PC-3 (cell line): ENCODE data around the gene TRPC3. TPM values are rescaled to one million over a fixed set of nuclear protein-coding genes. Genes with fewer than 3 reads are reported as not detected.

Source experiments
- ATAC-seq: fragments of 200-7000 bp; cut with Tn5 transposase; 2 replicates; pipeline ENCODE4 v1.9.1; 2020; ENCODE audit warnings: mild to moderate bottlenecking, moderate library complexity
- BruUV-seq: library from RNA; stranded (reverse); fragments of 400-500 nt; replicated peaks from 2 replicates; lab custom pipeline; 2021; lab: Mats Ljungman, UMichigan
- CTCF ChIA-PET: fragments of 300-600 bp; sonication (Branson Sonifier 250); formaldehyde crosslinking; loops from one replicate; lab custom pipeline; 2022; ENCODE audit warnings: antibody characterized with exemption; lab: Charles Lee
- POLR2A ChIA-PET: fragments of 300-600 bp; sonication (Branson Sonifier 250); formaldehyde crosslinking; loops from one replicate; lab custom pipeline; 2022; ENCODE audit warnings: antibody characterized with exemption; ENCODE audit not compliant: unreplicated experiment; lab: Charles Lee
- DNase-seq: peaks from one replicate; pipeline ENCODE4 v3.0.0-alpha.2; 2015
- H2AFZ ChIP-seq: fragments of 300-600 bp; sonication (generic); 2 replicates; pipeline ENCODE4 v1.6.0; 2016; ENCODE audit warnings: antibody characterized with exemption, low read length
- H3F3A ChIP-seq: fragments of 300-600 bp; sonication (generic); one replicate; pipeline ENCODE4 v1.6.0; 2017; ENCODE audit warnings: antibody characterized with exemption, low read length, control low read depth, mild to moderate bottlenecking; ENCODE audit not compliant: unreplicated experiment
- H3K27ac ChIP-seq: fragments of 300-600 bp; sonication (generic); 2 replicates; pipeline ENCODE4 v1.5.1; 2016; ENCODE audit warnings: mild to moderate bottlenecking, low read length
- H3K27me3 ChIP-seq: fragments of 300-600 bp; sonication (generic); 2 replicates; pipeline ENCODE4 v1.6.1; 2016; ENCODE audit warnings: low read length, mixed read lengths
- H3K36me3 ChIP-seq: fragments of 300-600 bp; sonication (generic); 2 replicates; pipeline ENCODE4 v1.6.1; 2016; ENCODE audit warnings: low read depth, mixed run types, low read length, mixed read lengths
- H3K4me1 ChIP-seq: fragments of 300-600 bp; sonication (generic); 2 replicates; pipeline ENCODE4 v1.5.1; 2016; ENCODE audit warnings: low read length; ENCODE audit not compliant: insufficient read depth
- H3K4me2 ChIP-seq: fragments of 300-600 bp; sonication (generic); 2 replicates; pipeline ENCODE4 v1.6.0; 2016; ENCODE audit warnings: low read length
- H3K4me3 ChIP-seq: fragments of 300-600 bp; sonication (generic); 2 replicates; pipeline ENCODE4 v1.5.1; 2016; ENCODE audit warnings: mild to moderate bottlenecking, low read length, mixed read lengths
- H3K79me2 ChIP-seq: fragments of 300-600 bp; sonication (generic); 2 replicates; pipeline ENCODE4 v1.6.1; 2017; ENCODE audit warnings: low read length, mixed read lengths
- H3K9ac ChIP-seq: fragments of 300-600 bp; sonication (generic); 2 replicates; pipeline ENCODE4 v1.6.0; 2016; ENCODE audit warnings: mild to moderate bottlenecking, low read length
- H3K9me2 ChIP-seq: fragments of 300-600 bp; sonication (generic); replicated peaks from 2 replicates; pipeline ENCODE4 v1.6.1; 2016; ENCODE audit warnings: mixed run types, low read length, mixed read lengths
- H3K9me3 ChIP-seq: fragments of 300-600 bp; sonication (generic); 2 replicates; pipeline ENCODE4 v1.6.1; 2016; ENCODE audit warnings: low read length, mixed read lengths
- H4K20me1 ChIP-seq: fragments of 300-600 bp; sonication (generic); 2 replicates; pipeline ENCODE4 v1.6.1; 2016; ENCODE audit warnings: low read length, mixed read lengths
- EZH2 ChIP-seq: fragments of 300-600 bp; sonication (generic); IDR thresholded peaks from one replicate; pipeline ENCODE4 v1.6.1; 2017; ENCODE audit warnings: antibody characterized with exemption, mild to moderate bottlenecking, low read length; ENCODE audit not compliant: unreplicated experiment
- EZH2phosphoT487 ChIP-seq: fragments of 300-600 bp; sonication (generic); IDR thresholded peaks from 2 replicates; pipeline ENCODE4 v1.6.1; 2018; ENCODE audit warnings: mild to moderate bottlenecking, antibody characterized with exemption, low read length, borderline replicate concordance
- intact Hi-C: fragments of 100-400 bp; cut with micrococcal nuclease; formaldehyde crosslinking; loops from 2 replicates; pipeline ENCODE4 v1.9.0; 2023
- total RNA-seq: library from RNA; depleted of rRNA; stranded (reverse); fragments of >200 nt; gene quantifications from 2 replicates; pipeline ENCODE4 v1.2.3, GENCODE V29; 2014
- TF ChIP-seq, protein P1 (sequence below): fragments of 300-600 bp; sonication (generic); conservative IDR thresholded peaks from 2 replicates; pipeline ENCODE4 v1.5.1; 2017; ENCODE audit warnings: antibody characterized with exemption, low read depth, mild to moderate bottlenecking, low read length

TRPC3 gene
- total RNA-seq, 1 experiment from 2014 or later = not detected

GRCh38 chr4:121998024-121998423 is 46.2 kb upstream of the TRPC3 start:
- DNase-seq = peak; percentile 4
- Histone ChIP-seq H3K36me3 (no peaks in the 10 kb centered on the region), H3F3A (no peaks in the 10 kb centered on the region), H3K4me1 (no peaks in the 10 kb centered on the region), H2AFZ (no peak overlapping the region), H4K20me1 (no peaks in the 10 kb centered on the region), H3K9me3 (no peaks in the 10 kb centered on the region), H3K4me3 (no peak overlapping the region), H3K9ac (no peak overlapping the region), H3K4me2 (no peak overlapping the region), H3K9me2 (no peaks in the 10 kb centered on the region), H3K79me2 (no peaks in the 10 kb centered on the region), H3K27ac (no peak overlapping the region), H3K27me3 (peaks cover 11% of the 10 kb centered on the region; the same call in 1 of the 2 replicates)
- intact Hi-C loops = no loop called here
- ChIA-PET CTCF (interaction anchor here (0.6 kb wide), 1 partner anchor 98 kb away, joined by 3 read pairs; no protein-coding TSS in a partner anchor), POLR2A (no interaction called here)
- BruUV-seq = no TSS peak
- ATAC-seq = no peak; the same call in 1 of the 2 replicates
- TF ChIP-seq EZH2 (no peak), EZH2phosphoT487 (no peak)
- TF ChIP-seq, protein P1, sequence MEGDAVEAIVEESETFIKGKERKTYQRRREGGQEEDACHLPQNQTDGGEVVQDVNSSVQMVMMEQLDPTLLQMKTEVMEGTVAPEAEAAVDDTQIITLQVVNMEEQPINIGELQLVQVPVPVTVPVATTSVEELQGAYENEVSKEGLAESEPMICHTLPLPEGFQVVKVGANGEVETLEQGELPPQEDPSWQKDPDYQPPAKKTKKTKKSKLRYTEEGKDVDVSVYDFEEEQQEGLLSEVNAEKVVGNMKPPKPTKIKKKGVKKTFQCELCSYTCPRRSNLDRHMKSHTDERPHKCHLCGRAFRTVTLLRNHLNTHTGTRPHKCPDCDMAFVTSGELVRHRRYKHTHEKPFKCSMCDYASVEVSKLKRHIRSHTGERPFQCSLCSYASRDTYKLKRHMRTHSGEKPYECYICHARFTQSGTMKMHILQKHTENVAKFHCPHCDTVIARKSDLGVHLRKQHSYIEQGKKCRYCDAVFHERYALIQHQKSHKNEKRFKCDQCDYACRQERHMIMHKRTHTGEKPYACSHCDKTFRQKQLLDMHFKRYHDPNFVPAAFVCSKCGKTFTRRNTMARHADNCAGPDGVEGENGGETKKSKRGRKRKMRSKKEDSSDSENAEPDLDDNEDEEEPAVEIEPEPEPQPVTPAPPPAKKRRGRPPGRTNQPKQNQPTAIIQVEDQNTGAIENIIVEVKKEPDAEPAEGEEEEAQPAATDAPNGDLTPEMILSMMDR = peak; percentile 23; the same call in 1 of the 2 replicates

- no peak for TF ChIP-seq EZH2phosphoT487
- TF ChIP-seq, protein P1 = no peak
- BruUV-seq = no TSS peak
- CTCF ChIA-PET = no interaction called here
Measured at GRCh38 chr4:121995790-121996537, 44.1 kb upstream of the TRPC3 start.

GRCh38 chr4:121991968-121992367 is 40.1 kb upstream of the TRPC3 start:
- no peak overlapping the region for H3K4me2 ChIP-seq
- H3K36me3 ChIP-seq = no peaks in the 10 kb centered on the region
- no peaks in the 10 kb centered on the region for H3K9me3 ChIP-seq
- CTCF ChIA-PET = no interaction called here
- H3K9ac ChIP-seq = no peak overlapping the region
- no peaks in the 10 kb centered on the region for H3K9me2 ChIP-seq
- H3K27ac ChIP-seq = no peak overlapping the region
- H3K27me3 ChIP-seq = peaks cover 33% of the 10 kb centered on the region
- H3K79me2 ChIP-seq = no peaks in the 10 kb centered on the region
- POLR2A ChIA-PET = no interaction called here
- no peak for TF ChIP-seq EZH2phosphoT487
- TF ChIP-seq, protein P1 = no peak
- no peak for TF ChIP-seq EZH2
- DNase-seq (no peak), ATAC-seq (no peak)
- H3K4me1 ChIP-seq = no peaks in the 10 kb centered on the region
- intact Hi-C loops = no loop called here
- no peak overlapping the region for H2AFZ ChIP-seq
- H4K20me1 ChIP-seq = no peaks in the 10 kb centered on the region
- H3F3A ChIP-seq = no peaks in the 10 kb centered on the region
- BruUV-seq = no TSS peak
- H3K4me3 ChIP-seq = no peak overlapping the region

More at GRCh38 chr4:121995790-121996537, 44.1 kb upstream of the TRPC3 start:
- peaks cover 10% of the 10 kb centered on the region; the same call in 1 of the 2 replicates for H3K27me3 ChIP-seq
- intact Hi-C loops = no loop called here
- H3F3A ChIP-seq = no peaks in the 10 kb centered on the region
- H3K4me3 ChIP-seq = no peak overlapping the region
- POLR2A ChIA-PET = no interaction called here
- no peaks in the 10 kb centered on the region for H3K4me1 ChIP-seq
- ATAC-seq = no peak
- no peak overlapping the region for H3K9ac ChIP-seq
- H3K27ac ChIP-seq = no peak overlapping the region
- H2AFZ ChIP-seq = no peak overlapping the region
- H3K79me2 ChIP-seq = no peaks in the 10 kb centered on the region
- no peaks in the 10 kb centered on the region for H4K20me1 ChIP-seq
- H3K9me2 ChIP-seq = no peaks in the 10 kb centered on the region
- no peak for DNase-seq
- no peak overlapping the region for H3K4me2 ChIP-seq
- no peaks in the 10 kb centered on the region for H3K36me3 ChIP-seq
- no peaks in the 10 kb centered on the region for H3K9me3 ChIP-seq
